ENCODE measurements around the gene TRABD2B.

The TRABD2B gene

DNA sequence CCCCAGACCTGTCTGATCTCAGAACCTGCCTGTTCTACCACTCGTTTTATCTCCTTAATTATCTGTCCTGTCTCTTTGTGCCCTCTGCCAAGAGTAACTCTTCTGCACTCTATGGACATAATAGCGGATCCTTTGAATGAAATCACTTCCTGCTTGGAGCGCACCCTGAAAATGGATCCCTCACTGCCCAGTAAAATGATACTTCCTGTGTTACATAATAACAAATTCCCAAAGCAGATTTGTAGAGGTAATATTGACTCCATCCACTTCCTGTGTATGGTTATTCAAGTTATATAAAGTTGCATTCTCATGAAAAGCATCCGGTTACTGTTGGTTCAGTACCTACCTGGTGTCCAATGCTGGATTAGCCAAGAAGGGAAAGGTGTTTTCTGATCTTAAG, 246.0 kb downstream of the TRABD2B start:
- no peak for DNase-seq

DNA sequence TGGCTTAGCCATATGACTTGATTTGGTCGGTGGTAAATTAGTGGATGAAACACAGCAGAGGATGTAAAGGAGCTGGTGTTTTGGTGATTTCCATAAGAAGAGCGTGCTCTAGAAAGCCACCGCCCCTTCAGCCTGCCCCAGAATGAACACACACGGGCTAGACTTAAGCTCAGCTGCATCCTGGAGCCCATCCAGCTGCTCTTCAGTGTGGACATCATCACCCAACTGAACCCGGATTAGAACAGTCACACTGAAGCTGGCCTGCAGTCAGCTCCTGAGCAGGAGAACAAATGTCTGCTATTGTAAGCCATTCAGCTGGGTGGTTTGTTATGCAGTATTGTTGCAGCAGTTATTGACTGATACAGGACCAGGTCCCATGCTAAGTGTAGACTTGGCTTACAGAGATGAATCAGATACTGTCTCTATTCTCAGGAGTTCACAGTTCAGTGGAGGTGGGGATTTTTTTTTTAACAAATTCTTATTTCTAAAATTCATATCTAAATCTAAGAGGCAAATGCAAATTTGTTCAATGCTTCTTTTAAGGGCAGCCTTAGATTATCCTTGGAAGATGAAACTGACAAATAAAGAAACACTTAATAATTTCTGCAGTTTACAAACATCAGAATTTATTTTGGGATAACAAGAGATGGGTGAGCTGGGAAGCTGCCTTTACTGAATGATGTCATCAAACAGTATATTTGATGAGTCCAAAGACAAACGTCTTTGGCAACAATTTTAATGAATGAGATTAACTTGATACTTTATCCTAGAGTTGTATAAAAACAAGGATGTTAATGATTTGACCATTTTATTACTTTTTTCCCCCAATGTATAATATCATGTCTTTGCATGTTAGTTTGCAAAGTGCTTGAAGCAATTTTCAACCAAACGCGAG, 251.2 kb downstream of the TRABD2B start:
- DNase-seq = no peak

DNA sequence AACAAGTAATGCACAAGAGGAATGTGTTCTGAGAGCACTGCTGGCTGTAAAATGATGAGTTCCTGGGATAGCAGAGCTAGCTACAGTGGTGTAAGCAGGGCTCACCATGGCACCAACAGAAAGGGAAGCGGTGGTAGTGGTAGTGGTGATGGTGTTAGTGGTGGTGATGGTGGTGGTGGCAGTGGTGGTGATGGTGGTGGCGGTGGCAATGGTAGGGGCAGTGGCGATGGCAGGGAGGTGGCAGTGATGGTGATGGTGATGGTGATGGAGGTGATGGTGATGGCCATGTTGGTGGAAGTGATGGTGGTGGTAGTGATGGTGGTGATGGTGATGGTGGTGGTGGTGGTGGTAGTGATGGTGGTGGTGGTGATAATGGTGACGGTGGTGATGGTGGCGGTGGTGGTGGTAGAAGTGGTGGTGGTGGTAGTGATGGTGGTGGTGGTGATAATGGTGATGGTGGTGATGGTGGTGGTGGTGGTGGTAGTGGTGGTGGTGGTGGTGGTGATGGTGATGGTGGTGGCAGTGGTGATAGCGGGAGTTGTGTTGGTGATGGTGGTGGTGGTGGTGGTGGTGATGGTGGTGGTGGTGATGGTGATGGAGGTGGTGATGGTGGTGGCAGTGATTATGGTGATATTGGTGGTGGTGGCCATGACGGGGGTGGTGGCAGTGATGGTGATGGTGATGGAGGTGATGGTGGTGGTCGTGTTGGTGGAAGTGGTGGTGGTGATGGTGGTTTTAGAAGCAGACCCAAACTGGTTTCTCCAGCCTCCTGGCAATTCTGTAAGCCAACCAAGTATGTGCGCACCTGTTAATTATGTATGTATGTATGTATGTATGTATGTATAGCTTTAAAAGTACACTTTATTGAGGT, 254.1 kb downstream of the TRABD2B start:
- DNase-seq = no peak

DNA sequence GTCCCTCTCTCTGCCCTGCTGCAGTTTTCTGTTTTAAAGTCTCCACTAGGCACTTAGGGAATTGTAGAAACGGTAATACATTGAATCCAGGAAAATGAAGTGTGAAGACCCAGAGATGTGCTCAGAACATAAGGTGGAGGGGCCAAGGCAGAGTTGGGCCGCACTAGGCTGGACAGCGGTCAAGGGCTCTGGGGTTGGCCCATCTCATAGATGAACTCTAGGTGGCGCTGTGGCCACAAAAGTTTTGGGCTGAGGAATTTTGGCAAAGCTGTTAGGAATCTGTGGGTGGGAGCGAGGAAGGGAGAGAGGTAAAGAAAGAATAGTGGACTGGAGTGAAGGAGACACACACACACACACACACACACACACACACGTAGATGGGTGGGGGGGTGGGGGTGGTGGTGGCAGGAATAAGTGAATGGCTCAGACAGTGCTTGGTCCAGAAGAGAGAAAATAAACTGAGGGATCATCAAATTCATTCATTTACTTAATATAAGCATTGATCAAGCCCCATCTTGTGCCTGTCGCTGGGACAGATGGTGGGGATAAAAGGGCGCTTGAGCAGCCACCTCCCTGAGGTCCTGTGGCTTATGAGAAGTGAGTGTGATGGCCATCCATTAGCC, 258.5 kb downstream of the TRABD2B start:
- peak; percentile 5 for DNase-seq

- DNase-seq = no peak
Observed at GRCh38 chr1:47732489-47732888, 264.7 kb downstream of the TRABD2B start.

DNA sequence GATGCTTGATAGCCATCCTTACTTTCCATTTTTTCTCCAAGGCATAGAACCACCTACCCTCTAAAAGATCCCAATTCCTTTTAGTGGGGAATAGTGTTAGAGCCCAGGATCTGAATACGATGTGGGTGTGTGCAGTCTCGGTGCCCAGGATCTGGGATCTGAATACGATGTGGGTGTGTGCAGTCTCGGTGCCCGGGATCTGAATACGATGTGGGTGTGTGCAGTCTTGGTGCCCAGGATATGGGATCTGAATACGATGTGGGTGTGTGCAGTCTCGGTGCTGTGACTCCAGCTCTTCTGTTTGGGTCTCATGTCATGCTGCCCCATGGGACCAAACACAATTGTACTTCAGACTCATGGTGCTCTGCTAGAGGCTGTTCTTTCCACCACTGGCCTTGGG, 265.5 kb downstream of the TRABD2B start:
- DNase-seq = no peak

- no peak for DNase-seq
Observed at GRCh38 chr1:47729685-47730084, 267.5 kb downstream of the TRABD2B start.

DNA sequence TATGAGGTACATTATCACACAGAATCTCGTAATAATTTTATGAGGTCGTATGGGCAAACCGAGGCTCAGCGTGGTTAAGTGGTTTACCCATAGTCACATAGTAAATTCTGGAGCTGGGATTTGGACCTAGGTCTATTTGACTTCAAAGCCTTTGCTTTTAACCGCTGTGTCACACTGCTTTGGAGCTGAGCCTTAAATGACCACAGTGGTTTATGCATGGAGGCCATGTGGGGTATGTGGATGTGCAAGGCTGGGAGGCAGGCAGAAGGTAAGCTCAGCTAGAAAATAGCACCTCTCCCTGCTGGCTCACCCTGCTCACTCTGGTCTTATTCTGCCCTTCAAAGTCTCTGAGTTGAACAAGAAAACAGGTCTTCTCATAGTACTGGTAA, 269.5 kb downstream of the TRABD2B start:
- DNase-seq = no peak

DNA sequence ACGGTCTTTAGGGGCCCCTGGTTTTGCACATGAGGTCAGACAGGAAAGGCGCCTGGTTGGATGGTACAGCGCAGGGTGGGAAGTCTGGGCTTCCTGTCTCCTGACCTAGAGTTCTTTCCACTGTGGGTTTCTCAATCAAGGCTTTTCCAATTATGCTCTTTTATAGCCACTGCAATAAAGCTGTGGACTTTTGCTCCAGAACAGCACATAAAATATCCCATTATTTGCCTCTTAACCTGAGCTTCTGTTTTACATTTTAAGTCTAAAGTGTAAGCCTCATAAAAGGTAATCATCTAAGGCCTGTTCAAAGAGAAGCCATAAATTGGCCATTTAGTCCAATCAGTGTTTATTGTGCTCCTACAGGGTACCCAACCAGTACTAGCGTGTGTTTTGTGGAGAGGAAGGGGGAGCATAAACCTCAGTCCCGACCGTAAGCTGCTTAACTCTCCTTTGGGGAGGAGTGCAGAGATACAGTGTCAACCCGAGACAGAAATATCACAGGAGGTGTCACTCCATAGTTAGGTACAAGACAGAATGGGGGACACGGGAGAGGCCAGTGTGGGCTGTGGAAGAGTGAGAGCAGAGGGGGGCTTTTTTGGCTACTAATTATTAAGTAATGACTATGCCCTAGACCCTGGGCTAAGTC, 270.0 kb downstream of the TRABD2B start:
- no peak for DNase-seq

DNA sequence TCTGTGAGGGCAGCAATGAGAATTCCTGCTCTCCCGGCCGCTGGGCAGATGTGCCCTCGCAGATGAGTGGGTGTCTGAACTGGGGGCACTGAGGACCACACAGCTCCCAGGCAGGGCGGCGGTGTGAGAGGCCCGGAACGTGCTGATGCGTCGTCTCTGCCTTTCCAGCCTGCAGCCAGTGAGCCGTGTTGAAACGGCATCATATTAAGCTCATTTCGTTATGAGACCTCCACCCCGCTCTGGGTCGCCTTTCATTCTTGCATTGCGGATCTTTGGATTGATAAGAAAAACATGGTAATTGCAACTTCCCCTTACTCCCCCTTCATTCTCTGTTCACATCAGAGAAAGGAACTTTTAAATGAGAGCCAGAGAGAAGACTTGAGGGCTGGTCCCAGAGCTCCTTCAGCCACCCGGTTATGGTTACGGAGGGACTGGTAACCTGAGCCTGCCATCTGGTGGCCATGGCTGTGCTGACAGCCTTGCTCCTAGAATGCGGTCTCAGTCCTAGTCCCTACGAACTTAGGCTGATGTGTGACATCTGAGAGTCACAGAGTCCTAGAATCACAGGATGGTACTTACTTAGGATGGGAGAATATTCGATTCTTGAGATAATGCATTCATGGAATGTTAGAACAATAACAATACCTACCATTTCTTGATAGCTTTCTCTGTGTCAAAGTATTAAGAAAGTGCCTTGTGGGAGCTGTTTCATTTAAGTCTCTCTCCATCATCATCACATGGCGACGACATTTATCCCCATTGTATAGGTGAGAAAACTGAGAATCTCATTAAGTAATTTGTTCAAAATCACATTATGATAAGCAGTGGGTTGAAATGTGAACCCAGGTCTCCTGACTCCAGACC, 271.0 kb downstream of the TRABD2B start:
- peak; percentile 42 for DNase-seq

GRCh38 chr1:47725511-47725991, 271.6 kb downstream of the TRABD2B start:
- no peak for DNase-seq

DNA sequence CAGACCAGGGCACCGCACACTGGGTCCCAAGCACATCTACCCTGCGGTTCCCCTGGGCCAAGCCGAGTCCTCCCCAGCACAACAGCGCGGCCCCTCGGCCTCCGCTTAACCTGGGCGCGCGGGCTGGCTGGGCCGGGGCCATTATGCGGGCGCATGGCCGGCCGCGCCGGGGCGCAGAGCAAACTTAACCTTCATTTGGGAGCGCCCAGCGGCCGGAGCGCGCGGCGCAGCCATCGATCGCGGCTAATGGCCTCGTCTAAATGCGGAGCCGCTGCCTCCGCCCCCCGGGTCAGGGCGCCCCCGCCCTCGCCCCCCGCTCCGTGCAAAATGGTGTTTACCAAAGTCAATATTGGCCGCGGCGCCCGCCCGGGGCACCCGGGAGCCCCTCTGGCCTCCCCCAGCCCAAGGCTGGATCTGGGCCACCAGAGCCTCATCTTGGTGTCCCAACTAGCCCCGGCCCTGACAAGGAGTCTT, 272.1 kb downstream of the TRABD2B start:
- DNase-seq = no peak

DNA sequence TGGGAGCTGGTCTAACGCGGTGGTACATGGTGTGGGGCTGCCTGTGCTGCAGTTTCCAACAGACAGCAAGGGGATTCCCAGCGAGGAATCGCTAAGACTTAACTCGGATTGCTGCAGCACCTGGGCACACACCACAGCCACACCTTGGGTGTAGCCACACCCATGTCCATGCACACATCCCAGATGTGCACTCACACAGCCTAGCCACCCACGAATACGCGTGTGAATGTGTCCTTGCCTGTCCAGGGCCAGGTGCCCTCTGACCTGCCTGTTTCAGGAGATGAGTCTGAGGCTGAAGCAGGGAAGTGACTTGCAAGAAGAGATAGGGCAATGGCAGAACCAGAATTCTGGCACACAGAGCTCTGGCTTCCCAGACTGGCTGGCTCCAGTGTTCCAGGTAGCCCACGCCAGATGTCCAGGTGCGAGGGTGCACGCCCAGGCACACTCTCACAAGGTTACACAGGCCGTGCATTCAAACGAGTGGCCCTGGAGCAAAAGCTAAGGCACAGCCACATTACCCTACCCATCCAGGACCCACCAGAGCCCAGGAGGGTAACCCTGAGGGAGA, 272.7 kb downstream of the TRABD2B start:
- DNase-seq = no peak

GRCh38 chr1:47722909-47723580, 274.1 kb downstream of the TRABD2B start:
- no peak for DNase-seq

DNA sequence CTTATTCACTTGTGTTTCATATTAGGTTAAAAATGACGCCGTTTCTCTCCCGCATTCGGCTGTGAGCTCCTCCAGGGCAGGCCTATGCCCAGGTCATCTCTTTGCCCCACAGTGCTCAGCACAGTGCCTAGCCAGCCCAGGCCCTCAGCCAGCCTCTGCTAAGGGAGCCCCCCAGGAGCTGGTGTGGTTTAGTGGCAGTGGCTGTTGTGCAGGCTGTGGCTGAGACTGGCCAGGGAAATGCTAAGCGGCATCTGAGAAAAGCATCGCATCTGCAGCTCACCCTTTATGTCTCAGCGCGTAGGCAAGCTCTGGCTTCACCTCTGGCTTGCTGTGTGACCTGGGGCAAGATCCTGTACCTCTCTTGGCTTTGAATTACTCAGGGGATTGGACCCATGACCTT, 275.1 kb downstream of the TRABD2B start:
- no peak for DNase-seq

- no peak for DNase-seq
Observed at GRCh38 chr1:47720111-47720510, 277.1 kb downstream of the TRABD2B start.

DNA sequence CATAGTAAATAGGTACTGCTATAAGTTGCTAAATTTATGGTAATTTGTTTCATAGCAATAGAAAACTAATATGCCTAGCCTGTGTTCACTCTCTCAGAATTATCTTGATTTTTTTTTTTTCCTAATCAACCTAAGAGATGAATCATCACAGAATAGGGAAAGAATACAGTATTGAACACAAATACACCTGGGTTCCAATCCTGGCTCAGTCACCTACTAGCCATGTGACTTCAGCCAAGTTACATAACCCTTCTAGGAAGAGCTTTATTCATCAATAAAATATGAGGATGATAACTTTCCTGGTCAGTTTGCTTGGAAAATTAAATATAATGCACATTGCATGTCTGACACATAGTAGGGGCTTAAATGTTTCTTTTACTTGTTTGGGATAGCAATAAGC, 279.8 kb downstream of the TRABD2B start:
- no peak for DNase-seq

DNA sequence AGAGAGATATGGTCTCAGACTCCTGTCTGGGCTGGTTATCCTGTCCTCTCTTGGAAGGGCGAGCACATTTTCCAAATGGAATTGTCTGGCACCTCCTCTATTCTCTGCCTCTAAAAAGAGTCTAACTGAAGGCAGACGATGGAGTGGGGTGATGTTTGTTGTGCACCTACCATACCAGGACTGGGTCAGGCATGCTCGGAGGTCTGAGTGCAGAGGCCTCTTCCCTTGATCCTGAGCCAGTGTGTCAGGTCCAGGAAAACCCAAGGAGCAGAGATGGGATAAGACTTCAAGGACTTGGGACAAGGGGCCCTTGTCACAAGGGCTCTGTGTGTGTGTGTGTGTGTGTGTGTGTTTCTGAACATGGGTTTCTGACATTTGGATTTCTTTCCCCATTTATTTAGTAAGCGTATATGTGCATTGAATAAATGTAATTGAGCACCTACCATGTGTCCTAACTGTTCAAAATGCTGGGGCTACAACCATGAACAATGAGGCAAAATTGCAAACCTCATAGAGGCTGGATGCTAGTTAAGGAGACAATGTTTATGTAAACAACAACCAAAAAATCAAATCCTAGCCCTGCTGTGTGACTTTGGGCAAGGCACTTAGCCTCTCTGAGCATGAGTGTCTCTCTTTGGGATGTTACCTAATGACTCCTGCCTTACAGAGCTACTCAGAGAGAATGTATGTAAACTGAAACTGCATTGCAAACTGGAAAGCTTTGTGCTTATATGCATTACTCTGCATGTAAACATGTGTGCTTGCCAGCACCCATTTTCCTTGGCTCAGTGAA, 283.0 kb downstream of the TRABD2B start:
- DNase-seq = no peak

GRCh38 chr1:47713333-47713953, 283.7 kb downstream of the TRABD2B start:
- DNase-seq = no peak
